Measurements from ENCODE around the gene ACTL10.

The ACTL10 gene

DNA sequence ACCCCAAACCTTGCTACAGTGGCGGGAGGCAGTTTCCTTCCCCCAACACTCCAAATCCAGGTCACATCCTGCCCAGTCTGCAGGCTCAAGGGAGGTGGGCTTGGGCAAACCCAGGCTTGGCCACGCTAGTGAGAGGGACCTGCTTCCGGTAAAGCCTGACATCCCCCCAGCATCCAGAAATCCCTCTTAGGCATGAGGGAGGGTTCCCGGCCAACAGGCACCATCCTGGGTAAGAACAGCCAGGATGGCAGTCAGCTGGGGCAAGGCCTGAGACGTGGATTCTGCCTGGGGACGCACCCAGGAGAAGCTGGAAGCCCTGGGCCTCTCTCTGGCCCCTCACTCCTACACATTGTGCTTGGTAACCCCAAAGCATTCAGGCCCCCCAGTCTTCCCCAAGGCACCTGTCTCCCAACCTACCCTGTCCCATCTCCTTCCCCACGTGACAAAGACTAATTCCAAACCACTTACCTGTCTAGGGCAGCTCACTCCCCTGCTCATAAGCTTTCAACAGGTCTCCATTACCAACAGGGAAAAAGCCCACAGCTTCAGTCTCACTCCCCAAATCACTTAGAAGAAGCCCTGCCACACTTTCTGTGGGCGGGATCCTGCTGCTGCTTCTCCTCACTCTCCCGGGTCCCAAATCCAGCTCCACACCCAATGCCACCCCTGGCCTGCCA lies 2.5 kb upstream of the ACTL10 start:
- no peak for DNase-seq (ENCODE audit: low spot score)

DNA sequence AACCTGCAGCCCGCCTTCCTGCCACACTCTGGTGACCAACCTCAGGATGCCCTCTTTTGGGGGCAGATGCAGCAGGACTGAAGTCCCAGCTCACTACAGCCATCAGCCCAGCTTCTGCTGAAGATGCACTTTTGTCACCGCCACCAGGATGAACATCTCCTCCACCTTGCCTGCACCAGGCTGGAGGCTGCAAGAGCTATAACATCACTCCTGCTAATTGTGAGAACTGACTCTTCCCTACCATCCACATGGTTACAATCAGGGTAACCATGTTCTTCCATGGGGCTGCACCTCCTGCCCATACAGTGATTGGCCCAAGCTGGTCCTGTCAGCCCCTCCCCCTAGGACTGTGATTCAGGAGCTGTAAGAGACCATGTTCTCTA lies 2.0 kb upstream of the ACTL10 start:
- no peak for DNase-seq (ENCODE audit: low spot score)

DNA sequence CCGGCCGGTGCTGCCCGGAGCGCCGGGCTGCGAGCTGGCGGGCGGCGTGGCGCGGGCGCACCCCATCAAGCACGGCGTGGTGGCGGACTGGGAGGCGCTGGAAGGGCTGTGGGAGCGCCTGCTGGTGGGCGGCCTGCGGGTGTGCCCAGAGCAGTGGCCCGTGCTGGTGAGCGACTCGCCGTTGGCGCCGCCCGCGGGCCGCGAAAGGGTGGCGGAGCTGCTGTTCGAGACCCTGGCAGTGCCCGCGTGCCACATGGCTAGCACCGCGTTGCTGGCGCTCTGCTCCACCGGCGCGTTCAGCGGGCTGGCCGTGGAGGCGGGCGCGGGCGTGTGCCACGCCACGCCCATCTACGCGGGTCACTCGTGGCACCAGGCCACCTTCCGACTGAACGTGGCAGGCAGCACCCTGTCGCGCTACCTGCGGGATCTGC lies 517 bp downstream of the ACTL10 start:
- DNase-seq (ENCODE audit: low spot score) = no peak

DNA sequence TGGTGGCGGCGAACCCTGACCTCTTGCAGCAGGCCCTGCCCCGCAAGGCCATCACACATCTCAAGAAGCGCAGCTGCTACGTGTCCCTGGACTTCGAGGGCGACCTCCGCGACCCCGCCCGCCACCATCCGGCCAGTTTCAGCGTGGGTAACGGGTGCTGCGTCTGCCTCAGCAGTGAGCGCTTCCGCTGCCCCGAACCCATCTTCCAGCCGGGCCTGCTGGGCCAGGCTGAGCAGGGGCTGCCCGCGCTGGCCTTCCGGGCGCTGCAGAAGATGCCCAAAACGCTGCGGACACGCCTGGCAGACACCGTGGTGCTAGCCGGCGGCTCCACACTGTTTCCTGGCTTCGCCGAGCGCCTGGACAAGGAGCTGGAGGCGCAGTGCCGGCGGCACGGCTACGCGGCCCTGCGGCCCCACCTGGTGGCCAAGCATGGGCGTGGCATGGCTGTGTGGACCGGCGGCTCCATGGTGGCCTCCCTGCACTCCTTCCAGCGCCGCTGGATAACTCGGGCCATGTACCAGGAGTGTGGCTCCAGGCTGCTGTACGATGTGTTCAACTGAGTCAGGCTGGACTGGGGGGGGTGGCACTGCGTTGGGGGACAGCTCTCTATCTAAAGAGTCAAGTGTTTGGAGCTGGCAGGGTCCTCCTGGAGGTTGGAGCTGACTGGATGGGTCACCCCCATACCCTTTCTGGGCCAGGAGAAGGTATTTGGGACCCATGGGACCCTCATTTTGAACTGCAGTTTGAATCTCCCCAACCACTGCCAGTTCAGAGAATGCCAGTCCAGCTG lies 1.1 kb downstream of the ACTL10 start:
- DNase-seq (ENCODE audit: low spot score) = peak; percentile 76

DNA sequence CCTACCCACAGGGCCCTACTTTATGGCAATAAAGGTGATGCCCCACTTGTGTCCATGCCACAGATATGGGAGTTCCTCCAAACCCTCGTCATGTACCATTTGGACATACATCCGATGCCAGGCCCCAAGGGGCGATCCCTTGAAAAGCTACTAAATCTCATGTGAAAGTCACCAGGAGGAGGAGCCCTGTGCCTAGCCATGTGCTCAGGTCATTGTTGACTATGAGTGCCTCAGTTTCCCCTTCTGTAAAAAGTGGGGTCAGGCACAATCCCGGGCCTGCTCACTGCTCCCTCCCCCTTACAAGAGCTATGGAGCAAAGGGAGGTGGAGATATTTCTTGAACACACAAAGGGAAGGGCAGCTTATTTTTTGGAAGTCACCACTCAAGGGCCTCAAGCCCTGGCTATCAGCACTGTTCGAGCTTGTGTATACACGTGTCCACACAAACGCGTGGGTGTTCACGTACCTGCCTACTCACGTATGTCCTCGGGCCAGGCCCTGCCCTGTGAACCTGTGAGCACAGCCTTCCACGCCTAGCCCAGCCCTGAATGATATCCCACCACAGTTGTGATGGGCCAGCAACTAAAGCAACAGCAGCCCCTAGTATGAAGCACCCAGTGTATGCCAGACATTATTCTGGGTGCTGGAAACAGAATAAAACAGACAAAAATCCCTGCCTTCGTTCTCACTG lies 1.9 kb downstream of the ACTL10 start:
- DNase-seq (ENCODE audit: low spot score) = no peak

DNA sequence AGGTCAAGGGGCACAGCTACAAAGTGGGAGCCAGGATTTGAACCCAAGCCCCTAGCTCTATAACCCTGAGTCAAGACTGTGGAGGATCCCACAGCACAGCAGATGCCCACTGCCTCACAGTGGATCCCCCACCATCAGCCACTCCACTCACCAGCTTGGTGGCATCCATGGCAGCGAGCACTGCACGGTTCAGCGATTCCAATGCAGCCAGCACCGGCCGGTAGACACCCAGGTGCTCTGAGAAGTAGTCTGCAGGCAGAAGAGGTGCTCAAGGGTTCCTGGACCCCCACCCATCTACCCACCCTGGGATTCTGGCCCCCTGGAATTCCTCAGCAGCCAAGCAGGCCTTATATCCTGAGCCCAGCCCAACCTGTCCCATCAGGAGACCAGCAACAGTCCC lies 2.5 kb downstream of the ACTL10 start:
- no peak for DNase-seq (ENCODE audit: low spot score)

DNA sequence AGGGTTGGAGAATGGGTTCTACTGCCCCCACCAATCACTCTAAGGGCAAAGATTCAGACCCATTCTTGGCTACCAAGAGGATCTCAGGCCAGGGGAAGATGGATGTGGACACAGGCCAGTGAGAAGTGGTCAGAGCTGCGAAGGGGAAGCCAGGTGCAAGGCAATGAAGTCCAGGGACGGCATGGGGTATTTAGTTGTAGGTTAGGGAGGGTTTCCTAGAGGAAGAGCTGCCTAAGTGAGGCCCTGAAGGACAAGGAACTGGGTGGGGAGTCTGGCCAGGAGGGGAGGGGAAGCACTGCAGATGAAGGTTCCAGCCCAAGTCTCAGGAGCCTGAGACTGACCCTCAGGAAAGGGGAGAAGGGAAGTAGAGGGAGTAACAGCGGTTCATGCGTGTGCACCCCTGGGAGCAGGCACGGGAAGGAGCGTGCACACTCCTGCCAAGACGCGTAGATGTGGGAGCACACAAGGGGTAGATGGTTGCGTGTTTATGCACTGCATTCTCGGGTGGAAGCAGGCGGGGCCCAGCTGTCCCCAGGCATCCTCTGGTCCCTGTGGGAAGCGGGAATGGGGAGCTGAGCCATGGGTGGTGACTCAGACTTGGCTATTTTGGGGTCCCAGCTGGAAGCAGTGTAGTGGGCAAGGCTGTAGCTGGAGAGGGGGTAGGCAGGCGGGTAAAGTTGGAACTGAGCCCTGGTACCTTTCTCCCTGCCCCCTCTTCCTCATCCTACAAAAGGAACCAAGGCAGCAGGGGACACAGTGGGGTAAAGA lies 3.3 kb downstream of the ACTL10 start:
- DNase-seq (ENCODE audit: low spot score) = no peak

DNA sequence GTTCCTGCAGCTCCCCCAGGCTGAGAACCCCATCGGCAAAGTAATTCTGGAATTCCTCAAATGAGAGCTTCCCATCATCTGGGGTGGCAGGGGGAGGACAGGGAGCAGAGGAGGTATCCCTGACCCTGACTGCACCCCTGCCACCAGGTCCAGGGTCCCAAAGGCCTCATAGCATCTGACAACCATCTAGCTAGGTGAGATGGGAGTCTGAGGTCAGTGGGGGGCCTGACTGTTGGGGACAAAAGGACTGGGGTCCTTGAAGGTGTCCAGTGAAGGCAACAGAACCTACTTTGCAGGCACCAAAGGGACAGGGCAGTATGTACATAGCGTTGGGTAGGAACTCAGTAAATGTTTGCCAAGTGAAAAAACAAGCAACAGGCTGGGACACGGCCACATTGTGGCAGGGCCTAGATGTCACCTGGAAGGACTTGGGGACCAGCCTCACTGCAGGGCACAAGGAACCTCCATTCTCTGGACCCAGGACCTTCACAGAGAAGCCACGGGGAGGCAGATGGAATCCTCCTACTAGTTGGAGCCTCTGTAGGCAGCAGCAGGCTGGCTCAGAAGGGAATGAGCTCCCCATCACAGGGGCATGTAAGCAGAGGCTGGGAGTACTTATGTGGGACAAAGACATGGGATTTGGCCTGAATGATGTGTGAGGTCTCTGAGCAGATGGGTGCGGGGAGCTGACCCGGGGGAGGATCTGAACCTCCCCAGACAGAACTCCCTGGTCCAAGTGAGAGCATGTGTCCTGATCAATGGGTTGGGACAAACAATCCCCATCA lies 4.2 kb downstream of the ACTL10 start:
- DNase-seq (ENCODE audit: low spot score) = no peak

DNA sequence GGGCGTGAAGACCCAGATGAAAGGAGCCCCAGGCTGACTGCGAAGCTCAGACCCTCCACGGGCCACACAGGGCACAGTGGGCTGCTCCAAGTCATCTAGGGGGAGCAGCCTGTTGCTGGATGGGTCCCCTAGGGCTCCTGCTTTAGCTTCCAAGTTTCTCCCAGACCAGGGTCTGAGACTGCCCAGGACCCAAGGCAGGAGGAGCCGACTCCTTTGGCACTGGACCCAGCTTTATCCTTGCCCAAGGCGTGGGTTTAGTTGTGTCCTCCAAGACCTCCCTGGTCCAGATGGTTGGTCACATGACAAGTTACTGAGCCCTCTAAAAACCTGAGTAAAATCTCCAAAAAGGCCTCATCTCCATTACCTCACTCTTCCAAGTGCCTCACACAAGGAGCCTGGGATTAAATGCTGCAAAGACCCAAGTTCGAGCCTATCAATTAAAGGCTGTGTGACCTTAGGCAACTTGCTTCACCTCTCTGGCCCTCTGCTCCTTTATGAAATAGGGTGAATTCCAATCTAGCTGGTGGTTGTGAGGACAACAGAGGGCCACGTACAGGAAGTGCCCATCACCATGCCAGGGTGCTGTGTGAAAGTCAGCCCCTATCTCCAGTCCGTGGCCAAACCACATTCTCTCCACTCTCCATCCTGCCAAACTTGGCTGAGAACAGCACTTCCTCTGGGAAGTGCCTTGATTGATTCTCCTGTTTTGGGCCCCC lies 5.0 kb downstream of the ACTL10 start:
- no peak for DNase-seq (ENCODE audit: low spot score)

DNA sequence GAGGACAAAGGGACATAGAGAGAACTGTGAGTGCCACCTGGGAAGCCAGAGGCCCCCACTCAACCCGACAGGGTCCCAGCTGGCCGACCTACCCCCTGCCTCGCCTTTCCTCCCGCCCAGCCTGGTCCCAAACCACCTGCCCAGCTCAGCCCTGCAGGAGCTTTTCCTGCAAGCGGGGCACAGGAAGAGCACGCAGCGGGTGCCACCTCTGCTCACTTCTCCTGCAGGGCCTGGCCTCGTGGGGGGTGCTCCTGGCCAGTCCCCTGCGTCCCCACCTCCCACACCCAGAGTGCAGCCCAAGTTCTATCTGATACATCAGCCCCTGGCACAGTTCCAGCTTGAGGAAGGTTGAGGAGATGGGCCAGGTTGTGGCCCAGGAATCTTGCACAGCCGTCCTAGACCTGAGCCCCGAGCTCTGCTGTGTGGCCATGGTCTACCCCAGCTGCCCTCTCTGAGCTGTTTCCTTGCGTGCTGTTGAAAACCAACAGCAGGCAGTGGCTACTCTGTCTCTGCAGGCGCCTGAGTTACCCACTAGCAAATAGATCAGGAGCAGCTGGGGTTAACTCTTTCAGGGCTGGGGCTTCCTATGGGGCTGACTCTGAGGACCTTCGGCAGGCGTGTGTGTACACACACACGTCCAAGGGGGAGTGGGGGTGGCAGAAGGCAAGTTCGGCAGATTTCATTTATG lies 5.8 kb downstream of the ACTL10 start:
- DNase-seq (ENCODE audit: low spot score) = no peak

DNA sequence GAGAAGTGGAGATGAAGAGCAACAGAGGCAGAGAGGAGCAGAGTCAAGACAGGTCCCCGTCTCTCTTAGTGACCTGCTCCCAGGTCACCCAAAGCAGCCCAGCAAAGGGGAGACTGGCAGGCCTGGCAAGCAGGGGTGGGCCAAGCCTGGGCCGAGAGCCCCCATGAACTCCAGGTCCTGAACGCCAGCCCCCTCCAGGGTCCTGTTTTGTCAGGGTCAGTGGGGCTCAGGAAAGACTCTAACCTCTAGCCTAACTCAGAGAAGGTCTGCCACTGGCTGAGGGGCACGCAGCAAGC lies 6.3 kb downstream of the ACTL10 start:
- no peak for DNase-seq (ENCODE audit: low spot score)

DNA sequence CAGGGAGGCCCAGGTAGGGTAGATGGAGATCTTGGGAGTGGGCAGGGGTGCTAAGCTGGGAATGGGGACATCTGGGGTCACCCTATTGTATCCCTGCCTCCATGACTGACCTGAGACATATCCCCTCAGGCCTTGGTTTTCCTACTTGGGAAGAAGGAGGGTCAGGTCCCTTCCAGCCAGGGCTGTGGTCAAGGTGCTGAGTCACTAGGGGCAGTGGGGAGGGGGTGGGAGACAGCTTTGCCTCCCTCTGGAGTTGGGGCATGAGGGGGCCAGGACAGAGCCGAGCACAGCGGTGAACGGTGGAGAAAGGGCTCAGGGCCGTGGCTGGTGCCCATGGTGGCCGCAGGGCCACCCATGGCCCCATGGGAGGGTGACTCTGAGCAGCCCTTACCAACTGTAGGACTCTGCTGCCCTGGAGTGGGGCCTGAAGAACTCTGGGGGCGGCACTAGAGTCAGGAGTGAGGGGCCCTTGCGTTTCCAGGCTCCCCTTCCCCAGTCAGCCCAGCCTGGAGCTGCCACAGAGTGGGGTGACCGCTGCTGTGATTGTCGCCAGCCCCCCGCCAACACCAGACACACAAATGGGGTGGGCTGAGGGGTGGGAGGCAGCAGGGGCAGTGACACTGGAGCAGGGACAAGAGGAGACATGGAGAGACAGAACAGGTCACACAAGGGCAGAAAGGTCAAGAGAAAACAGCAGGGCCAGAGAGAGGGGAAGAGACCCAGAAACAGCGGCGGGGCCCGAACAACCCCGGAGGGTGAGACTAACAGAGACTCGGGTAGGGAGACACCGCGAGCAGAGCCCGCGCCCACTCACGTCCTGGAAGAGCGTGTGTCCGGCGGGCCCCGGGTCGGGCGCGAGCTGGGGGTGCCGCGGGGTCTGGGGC lies 6.9 kb downstream of the ACTL10 start:
- DNase-seq (ENCODE audit: low spot score) = no peak

DNA sequence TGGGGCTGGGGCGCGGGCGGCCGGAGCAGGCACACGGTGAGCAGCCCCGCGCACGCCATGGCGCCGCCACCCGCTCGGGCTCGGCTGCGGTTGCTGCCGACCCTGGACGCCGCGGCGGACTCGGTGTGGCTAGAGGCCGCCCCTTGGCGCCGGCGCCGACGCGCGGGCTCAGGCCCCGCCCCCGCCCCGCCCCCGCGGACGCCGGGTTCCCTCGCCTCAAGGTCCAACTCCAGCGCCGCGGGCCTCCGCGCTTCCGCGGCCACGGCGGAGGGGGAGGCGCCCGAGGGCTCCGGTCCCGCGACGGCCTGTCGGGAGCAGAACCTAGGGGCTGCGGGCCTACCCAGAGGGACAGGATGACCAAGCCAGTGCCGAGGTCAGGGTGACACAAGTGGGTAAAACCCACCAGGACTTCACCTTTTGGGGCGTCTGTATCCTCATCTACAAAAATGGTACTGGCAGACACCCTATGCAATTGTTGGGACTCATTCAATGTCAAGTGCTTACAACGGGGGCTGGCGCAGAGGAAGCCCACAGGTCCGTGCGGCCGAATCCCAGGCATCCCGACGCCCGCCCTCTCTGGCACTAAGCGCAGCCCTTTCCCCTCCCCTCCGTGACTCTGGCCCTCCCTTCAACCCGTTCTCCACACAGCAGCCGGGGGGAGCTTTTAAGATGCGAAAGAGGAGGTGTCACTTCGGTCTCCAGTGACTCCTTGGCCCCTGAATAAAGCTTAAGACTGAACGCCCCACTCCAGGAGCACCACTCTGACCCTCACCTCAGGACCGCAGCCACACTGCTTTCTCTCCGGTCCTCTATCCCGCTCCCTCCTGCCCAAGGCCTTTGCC lies 7.8 kb downstream of the ACTL10 start, which contains the start of gene NECAB3:
TSS of gene NECAB3 (minus strand) at position 135 of the 842 bp plus-strand sequence. CDS start at position 59, 76 bp downstream.
- peak; percentile 85 for DNase-seq (ENCODE audit: low spot score)

DNA sequence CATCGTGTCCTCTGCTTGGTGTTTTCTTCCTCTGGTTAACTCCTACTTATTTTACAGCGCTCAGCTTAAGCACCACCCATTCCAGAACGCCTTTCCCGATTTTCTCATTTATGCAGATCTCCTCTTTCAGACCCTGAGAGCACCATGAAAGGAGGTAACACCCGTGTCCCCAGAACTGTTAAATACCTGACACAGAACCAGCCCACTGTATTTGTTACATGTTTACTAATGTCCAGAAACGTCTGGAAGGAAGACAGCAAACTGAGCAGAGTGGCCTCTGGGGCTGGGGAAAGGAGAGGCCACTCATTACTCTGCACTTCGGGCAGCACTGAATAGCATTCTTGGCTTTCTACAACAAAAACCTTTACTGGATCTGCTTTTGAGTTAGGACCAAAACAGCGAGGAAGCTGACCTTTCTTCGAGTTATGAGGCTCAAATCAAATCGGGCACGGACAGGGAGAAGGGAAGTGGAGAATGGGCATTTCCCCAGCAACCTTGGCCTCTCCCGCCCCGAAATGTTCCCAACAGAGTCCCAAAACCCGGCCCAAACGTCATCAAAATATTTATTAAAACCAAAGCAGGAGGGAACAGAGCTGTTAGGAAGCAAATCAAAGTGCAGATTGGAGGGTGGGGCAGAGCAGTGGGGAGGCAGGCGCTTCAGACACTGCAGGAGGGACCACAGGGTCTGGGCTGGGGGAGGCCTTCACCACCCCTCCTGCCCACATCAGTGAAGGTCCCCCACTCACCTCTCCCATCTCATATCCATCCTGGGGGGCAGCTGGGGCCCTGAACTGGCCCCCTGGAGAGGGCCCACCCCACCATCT lies 8.6 kb downstream of the ACTL10 start:
- DNase-seq (ENCODE audit: low spot score) = no peak

DNA sequence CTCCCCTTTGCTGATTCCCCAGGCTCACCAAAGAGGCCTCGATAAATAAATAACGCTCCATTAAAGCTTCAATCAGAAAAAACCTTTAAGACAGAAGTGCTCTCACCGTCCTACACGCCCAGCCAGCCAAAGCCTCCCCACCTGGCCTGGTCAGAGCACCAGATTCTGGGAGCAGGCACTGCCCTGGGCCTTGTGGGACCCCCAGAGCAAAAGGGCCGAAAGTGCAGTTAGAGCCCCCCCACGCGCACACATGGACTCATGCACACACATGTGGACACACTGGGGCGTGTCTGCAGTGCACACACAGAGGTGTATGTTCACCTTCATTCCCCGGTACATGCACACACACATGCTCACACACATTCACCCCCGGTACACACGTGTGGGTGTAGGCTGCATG lies 9.4 kb downstream of the ACTL10 start:
- no peak for DNase-seq (ENCODE audit: low spot score)

DNA sequence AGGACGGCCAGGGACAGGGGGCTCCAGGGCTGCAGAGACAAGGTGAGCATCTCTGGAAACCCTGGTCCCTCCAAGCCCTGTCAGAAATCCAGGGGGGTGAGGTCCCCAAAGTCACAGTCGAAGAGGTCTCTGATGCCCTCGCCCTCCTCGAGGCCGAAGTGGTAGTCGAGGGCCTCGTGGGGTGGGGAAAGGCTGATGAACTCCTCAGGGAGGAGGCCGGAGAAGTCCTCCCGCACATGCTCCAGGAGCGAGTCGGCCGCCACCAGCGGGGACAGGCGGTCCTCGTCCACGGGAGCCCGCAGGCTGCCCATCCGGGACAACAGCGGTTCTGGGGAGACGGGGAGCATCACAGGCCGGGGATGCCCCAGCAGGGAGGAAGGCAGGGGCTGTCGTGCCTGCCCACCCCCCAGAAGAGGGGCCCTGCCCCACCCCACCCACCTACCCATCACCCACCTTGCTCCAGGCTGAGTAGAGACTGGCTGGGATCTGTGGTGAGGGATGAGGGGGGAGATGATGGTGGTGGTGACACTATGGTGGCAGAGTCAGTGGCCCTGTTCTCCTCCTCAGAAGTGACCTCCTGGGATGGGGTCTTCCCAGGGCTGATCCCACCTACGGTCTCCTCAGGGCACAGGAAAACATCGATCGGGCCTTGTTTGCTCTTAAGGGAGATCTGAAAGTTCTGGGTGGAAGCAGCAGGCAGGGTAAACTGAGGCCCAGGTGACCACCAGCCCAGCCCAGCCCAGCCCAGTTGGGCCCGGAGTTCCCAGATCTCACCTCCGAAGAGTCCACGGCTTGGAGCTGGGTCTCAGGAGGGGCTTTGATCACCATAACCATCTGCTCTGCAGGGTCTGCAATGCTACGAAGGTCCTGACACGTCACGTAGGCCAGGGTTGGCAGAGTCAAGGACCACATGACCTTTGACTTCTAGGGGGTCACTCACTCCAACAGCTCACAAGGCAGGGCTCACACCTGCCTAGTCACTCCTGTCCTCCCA lies 10.2 kb downstream of the ACTL10 start:
- no peak for DNase-seq (ENCODE audit: low spot score)

Measured in putamen (tissue), 1 donor.